ENCODE results near the gene LRWD1. TPM values are rescaled to one million over a fixed set of nuclear protein-coding genes. Genes with fewer than 3 reads are reported as not detected.

The LRWD1 gene
- total and polyA plus RNA-seq, 9 of the 15 experiments (the other 6 are each of a cell fraction or from before 2014, with no cell fraction given): 0.61 to 66.0 (median 33.2) TPM

GRCh38 chr7:102456327-102456726 lies 8.5 kb upstream of the LRWD1 start (continued):
- TF ChIP-seq ZBTB49 (CRISPR knock-in tag; IDR thresholded peaks at IDR 0.05; ENCODE audit: borderline replicate concordance) (no peak), ZC3H11A (IDR thresholded peaks at IDR 0.05; ENCODE audit: low read depth, low read length) (no peak), TRIM24 (IDR thresholded peaks at IDR 0.05) (no peak), ATF3 (IDR thresholded peaks at IDR 0.05) (peak; percentile 43; the same call in 1 of the 2 replicates), ATF3 (CRISPR knock-in tag; conservative IDR thresholded peaks at IDR 0.05) (no peak), ELF4 (CRISPR knock-in tag; IDR thresholded peaks at IDR 0.05) (no peak), STAT6 (CRISPR knock-in tag; IDR thresholded peaks at IDR 0.05) (no peak), NR3C1 (CRISPR knock-in tag; IDR thresholded peaks at IDR 0.05) (no peak), HNRNPLL (IDR thresholded peaks at IDR 0.05; ENCODE audit: low read depth, low read length, poor library complexity, severe bottlenecking) (no peak)

All from K562 (cell line).